Spleen (tissue), 7 donors: ENCODE data around the gene CYGB.

Experiments
- CTCF ChIP-seq, 11 experiments: fragments of 200-600 bp in 7 of 11; fragments of 450-650 bp in 4 of 11; sonication (generic) in 4 of 11; IDR thresholded peaks in 8 of 11; conservative IDR thresholded peaks in 3 of 11; 1 replicate in 7 of 11; 2 replicates in 4 of 11; pipeline versions ENCODE4 v1.4.0 to v1.8.0; 2016 to 2021; ENCODE audit warnings: antibody characterized with exemption in 11 of 11, inconsistent platforms in 4 of 11, mild to moderate bottlenecking in 1 of 11
- POLR2A ChIP-seq, 3 donors: fragments of 450-650 bp; IDR thresholded peaks; one replicate each; pipeline ENCODE4 v1.5.1; 2017; ENCODE audit warnings: antibody characterized with exemption in 3 of 3, mild to moderate bottlenecking in 1 of 3
- POLR2AphosphoS5 ChIP-seq, 3 donors: sonication (generic); formaldehyde crosslinking; IDR thresholded peaks; one replicate each; pipeline ENCODE4 v1.5.1; 2017; ENCODE audit warnings: antibody characterized with exemption in 3 of 3
- donor health status: DM: no; HTN: no; CAD: no; lungs with moderate emphysema.
- donor health status: DM: no; HTN: no; CAD: no.
- donor health status: DM: no; HTN: no; CAD: no.

- TF ChIP-seq CTCF (IDR thresholded peaks at IDR 0.05 in 8 of 11, conservative IDR thresholded peaks at IDR 0.05 in 3 of 11) (no peak), POLR2AphosphoS5 (IDR thresholded peaks at IDR 0.05) (no peak), POLR2A (IDR thresholded peaks at IDR 0.05) (no peak)
Measured at GRCh38 chr17:76556765-76557367, 19.4 kb upstream of the CYGB start.
